ENCODE measurements around the gene KCNMA1.

GRCh38 chr10:77390481-77390891 is 247.1 kb downstream of the KCNMA1 start:
- TF ChIP-seq, protein P1, sequence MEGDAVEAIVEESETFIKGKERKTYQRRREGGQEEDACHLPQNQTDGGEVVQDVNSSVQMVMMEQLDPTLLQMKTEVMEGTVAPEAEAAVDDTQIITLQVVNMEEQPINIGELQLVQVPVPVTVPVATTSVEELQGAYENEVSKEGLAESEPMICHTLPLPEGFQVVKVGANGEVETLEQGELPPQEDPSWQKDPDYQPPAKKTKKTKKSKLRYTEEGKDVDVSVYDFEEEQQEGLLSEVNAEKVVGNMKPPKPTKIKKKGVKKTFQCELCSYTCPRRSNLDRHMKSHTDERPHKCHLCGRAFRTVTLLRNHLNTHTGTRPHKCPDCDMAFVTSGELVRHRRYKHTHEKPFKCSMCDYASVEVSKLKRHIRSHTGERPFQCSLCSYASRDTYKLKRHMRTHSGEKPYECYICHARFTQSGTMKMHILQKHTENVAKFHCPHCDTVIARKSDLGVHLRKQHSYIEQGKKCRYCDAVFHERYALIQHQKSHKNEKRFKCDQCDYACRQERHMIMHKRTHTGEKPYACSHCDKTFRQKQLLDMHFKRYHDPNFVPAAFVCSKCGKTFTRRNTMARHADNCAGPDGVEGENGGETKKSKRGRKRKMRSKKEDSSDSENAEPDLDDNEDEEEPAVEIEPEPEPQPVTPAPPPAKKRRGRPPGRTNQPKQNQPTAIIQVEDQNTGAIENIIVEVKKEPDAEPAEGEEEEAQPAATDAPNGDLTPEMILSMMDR (IDR thresholded peaks at IDR 0.05 in 4 of 5, conservative IDR thresholded peaks at IDR 0.05 in 1 of 5) = no peak
- no peak for TF ChIP-seq POLR2A (IDR thresholded peaks at IDR 0.05)
